Upper lobe of left lung (tissue), 4 donors: Measurements from ENCODE around the gene PCYT2.

Experiments
- POLR2A ChIP-seq, 4 donors: fragments of 450-650 bp; IDR thresholded peaks; one replicate each; pipeline ENCODE4 v1.5.1; 2016 to 2017; ENCODE audit warnings: antibody characterized with exemption in 4 of 4, mild to moderate bottlenecking in 2 of 4
- TF ChIP-seq, protein P1 (sequence below), 6 experiments: fragments of 450-650 bp in 4 of 6; fragments of 200-600 bp in 2 of 6; sonication (generic) in 2 of 6; IDR thresholded peaks; one replicate each; pipeline ENCODE4 v1.5.1; 2016 to 2019; ENCODE audit warnings: antibody characterized with exemption in 6 of 6

DNA sequence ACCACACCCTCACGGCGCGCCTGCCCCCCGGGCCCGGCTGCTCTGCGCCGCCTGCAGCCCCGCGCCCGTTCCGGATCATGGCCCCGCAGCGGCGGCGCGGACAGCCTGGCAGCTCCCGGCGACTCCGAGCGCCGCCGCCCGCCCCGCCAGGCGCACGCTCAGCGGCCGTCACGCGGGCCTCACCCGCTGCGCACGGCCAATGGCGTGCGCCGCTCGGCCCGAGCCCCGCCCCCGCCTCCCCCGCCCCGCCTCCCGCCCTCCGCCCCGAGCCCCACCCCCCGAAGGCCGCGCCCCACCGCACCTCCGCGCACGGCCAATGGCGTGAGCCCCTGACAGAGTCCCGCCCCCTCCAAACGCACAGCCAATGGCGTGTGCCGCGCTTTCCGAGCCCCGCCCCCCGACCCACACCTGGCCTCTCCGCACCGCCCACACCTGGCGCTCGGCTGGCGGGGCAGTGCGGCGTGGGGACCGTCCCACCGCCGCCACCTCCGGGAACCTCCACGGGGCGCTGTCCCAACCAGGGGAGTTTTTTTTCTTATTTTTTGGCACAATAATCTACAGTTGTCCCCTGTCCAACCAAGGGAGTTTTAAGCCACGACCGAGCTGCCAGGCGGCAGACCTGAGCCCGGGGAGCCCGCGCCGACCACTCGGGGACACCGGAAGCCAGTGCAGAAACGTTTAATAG, at the start of gene PCYT2:
- TF ChIP-seq, protein P1, sequence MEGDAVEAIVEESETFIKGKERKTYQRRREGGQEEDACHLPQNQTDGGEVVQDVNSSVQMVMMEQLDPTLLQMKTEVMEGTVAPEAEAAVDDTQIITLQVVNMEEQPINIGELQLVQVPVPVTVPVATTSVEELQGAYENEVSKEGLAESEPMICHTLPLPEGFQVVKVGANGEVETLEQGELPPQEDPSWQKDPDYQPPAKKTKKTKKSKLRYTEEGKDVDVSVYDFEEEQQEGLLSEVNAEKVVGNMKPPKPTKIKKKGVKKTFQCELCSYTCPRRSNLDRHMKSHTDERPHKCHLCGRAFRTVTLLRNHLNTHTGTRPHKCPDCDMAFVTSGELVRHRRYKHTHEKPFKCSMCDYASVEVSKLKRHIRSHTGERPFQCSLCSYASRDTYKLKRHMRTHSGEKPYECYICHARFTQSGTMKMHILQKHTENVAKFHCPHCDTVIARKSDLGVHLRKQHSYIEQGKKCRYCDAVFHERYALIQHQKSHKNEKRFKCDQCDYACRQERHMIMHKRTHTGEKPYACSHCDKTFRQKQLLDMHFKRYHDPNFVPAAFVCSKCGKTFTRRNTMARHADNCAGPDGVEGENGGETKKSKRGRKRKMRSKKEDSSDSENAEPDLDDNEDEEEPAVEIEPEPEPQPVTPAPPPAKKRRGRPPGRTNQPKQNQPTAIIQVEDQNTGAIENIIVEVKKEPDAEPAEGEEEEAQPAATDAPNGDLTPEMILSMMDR (IDR thresholded peaks at IDR 0.05): peak in 4 of 6 experiments; percentile 11 to 26 (median 22)
- peak in 1 of 4 donors; percentile 59 for TF ChIP-seq POLR2A (IDR thresholded peaks at IDR 0.05)
